GM12878 (cell line): Measurements from ENCODE around the gene GTSE1.

ENCODE experiments used
- ETV6 ChIP-seq, 2 experiments: fragments of 450-650 bp in 1 of 2; IDR thresholded peaks in 1 of 2; conservative IDR thresholded peaks in 1 of 2; 2 replicates each; pipeline ENCODE4 v1.6.1; 2014; ENCODE audit warnings: antibody characterized with exemption in 1 of 2, borderline replicate concordance in 1 of 2, low read depth in 1 of 2, mild to moderate bottlenecking in 1 of 2, moderate library complexity in 1 of 2
- MYC ChIP-seq: IDR thresholded peaks from 2 replicates; pipeline ENCODE4 v1.6.1; 2011; ENCODE audit warnings: mild to moderate bottlenecking, low read length, moderate library complexity, inconsistent platforms; ENCODE audit not compliant: insufficient read depth, insufficient replicate concordance, insufficient read length, severe bottlenecking
- SIN3A ChIP-seq: IDR thresholded peaks from 2 replicates; pipeline ENCODE4 v1.6.1; 2012; ENCODE audit warnings: low read depth, low read length, improper control_type of control experiment
- TAF1 ChIP-seq: IDR thresholded peaks from 2 replicates; pipeline ENCODE4 v1.6.1; 2011; ENCODE audit warnings: mild to moderate bottlenecking, low read depth, low read length, borderline replicate concordance
- TF ChIP-seq, protein P1 (sequence below), 3 experiments: IDR thresholded peaks in 2 of 3; conservative IDR thresholded peaks in 1 of 3; 2 replicates each; pipeline ENCODE4 v1.5.1; 2011; ENCODE audit warnings: low read depth in 3 of 3, low read length in 3 of 3, mild to moderate bottlenecking in 3 of 3, control low read depth in 2 of 3, moderate library complexity in 2 of 3, inconsistent platforms in 1 of 3, mixed read lengths in 1 of 3; ENCODE audit not compliant: control insufficient read depth in 2 of 3, insufficient read depth in 1 of 3; ENCODE audit errors: extremely low read depth in 1 of 3

DNA sequence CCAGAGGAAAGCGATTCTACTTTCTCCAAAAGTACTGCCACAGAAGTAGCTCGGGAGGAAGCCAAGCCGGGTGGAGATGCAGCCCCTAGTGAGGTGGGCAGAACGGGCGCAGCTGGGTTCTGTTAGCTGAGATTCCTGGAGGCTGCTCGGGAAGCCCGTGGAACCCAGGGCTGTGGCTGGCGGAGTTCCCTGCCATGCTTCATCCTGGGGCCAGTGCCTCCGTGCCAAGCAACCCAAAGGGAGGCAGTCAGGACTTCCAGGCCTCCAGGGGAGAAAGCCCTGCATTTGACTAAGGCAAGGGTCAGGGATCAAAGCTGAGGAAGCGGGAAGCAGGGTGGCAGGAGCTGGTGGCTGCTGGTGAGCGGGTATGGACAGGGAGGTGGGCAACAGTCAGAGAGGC, 32.1 kb downstream of the GTSE1 start:
- TF ChIP-seq ETV6 (conservative IDR thresholded peaks at IDR 0.05 in 1 of 2, IDR thresholded peaks at IDR 0.05 in 1 of 2; ENCODE audit: borderline replicate concordance in 1 of 2, low read depth in 1 of 2): no peak
- TF ChIP-seq TAF1: no peak
- TF ChIP-seq SIN3A: no peak
- TF ChIP-seq, protein P1, sequence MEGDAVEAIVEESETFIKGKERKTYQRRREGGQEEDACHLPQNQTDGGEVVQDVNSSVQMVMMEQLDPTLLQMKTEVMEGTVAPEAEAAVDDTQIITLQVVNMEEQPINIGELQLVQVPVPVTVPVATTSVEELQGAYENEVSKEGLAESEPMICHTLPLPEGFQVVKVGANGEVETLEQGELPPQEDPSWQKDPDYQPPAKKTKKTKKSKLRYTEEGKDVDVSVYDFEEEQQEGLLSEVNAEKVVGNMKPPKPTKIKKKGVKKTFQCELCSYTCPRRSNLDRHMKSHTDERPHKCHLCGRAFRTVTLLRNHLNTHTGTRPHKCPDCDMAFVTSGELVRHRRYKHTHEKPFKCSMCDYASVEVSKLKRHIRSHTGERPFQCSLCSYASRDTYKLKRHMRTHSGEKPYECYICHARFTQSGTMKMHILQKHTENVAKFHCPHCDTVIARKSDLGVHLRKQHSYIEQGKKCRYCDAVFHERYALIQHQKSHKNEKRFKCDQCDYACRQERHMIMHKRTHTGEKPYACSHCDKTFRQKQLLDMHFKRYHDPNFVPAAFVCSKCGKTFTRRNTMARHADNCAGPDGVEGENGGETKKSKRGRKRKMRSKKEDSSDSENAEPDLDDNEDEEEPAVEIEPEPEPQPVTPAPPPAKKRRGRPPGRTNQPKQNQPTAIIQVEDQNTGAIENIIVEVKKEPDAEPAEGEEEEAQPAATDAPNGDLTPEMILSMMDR (IDR thresholded peaks at IDR 0.05 in 2 of 3, conservative IDR thresholded peaks at IDR 0.05 in 1 of 3; ENCODE audit: control insufficient read depth in 2 of 3, extremely low read depth in 1 of 3, insufficient read depth in 1 of 3, low read depth in 3 of 3, low read length in 3 of 3): no peak
- TF ChIP-seq MYC: no peak
